CD14-positive monocyte (primary cell): ENCODE results near the gene TOM1. TPM values are rescaled to one million over a fixed set of nuclear protein-coding genes. Genes with fewer than 3 reads are reported as not detected.

ENCODE experiments used
- DNase-seq, 3 donors: peaks; one replicate each; pipeline ENCODE4 v3.0.0-alpha.2; 2011 to 2022
- H2AFZ ChIP-seq: 2 replicates; pipeline ENCODE4 v1.6.0; 2012; ENCODE audit warnings: mild to moderate bottlenecking, low read depth, low read length, inconsistent platforms; ENCODE audit not compliant: insufficient read depth, poor library complexity, severe bottlenecking
- H3K27ac ChIP-seq, 2 donors: 1 replicate in 1 of 2; 2 replicates in 1 of 2; pipeline ENCODE4 v1.5.1; 2012 to 2013; ENCODE audit warnings: low read length in 2 of 2, control low read depth in 1 of 2, inconsistent platforms in 1 of 2, low read depth in 1 of 2, mild to moderate bottlenecking in 1 of 2
- H3K27me3 ChIP-seq, 2 donors: one replicate each; pipeline versions ENCODE4 v1.6.0 to v1.6.1; 2011 to 2013; ENCODE audit warnings: low read length in 2 of 2; ENCODE audit not compliant: control insufficient read depth in 2 of 2, insufficient read depth in 2 of 2
- H3K36me3 ChIP-seq, 2 donors: replicated peaks in 1 of 2; 1 replicate in 1 of 2; 2 replicates in 1 of 2; pipeline versions ENCODE4 v1.5.1 to v1.6.1; 2012 to 2013; ENCODE audit warnings: low read length in 2 of 2, control low read depth in 1 of 2, inconsistent platforms in 1 of 2, mild to moderate bottlenecking in 1 of 2; ENCODE audit not compliant: insufficient read depth in 2 of 2, control insufficient read depth in 1 of 2
- H3K4me1 ChIP-seq, 2 donors: 1 replicate in 1 of 2; 2 replicates in 1 of 2; pipeline versions ENCODE4 v1.5.1 to v1.6.1; 2012 to 2013; ENCODE audit warnings: low read length in 2 of 2, control low read depth in 1 of 2, inconsistent platforms in 1 of 2, mild to moderate bottlenecking in 1 of 2, moderate library complexity in 1 of 2; ENCODE audit not compliant: insufficient read depth in 2 of 2, control insufficient read depth in 1 of 2
- H3K4me2 ChIP-seq: replicated peaks from 2 replicates; pipeline ENCODE3; 2012; ENCODE audit warnings: low read length, moderate library complexity, mild to moderate bottlenecking; ENCODE audit not compliant: poor library complexity, severe bottlenecking; ENCODE audit errors: extremely low read depth
- H3K4me3 ChIP-seq, 3 experiments: fragments of 200-600 bp in 1 of 3; sonication (generic) in 1 of 3; replicated peaks in 1 of 3; 1 replicate in 2 of 3; 2 replicates in 1 of 3; pipeline ENCODE4 v1.5.1; 2011 to 2013; ENCODE audit warnings: low read length in 3 of 3, mild to moderate bottlenecking in 3 of 3, control low read depth in 2 of 3, low read depth in 2 of 3, inconsistent platforms in 1 of 3, moderate library complexity in 1 of 3
- H3K79me2 ChIP-seq: 2 replicates; pipeline ENCODE4 v1.6.0; 2012; ENCODE audit warnings: mild to moderate bottlenecking, control low read depth, inconsistent platforms, low read length, moderate library complexity; ENCODE audit not compliant: insufficient read depth
- H3K9ac ChIP-seq: 2 replicates; pipeline ENCODE4 v1.6.0; 2017; ENCODE audit warnings: low read length, mild to moderate bottlenecking; ENCODE audit not compliant: insufficient read depth, poor library complexity, severe bottlenecking
- H3K9me3 ChIP-seq, 2 donors: replicated peaks in 1 of 2; 1 replicate in 1 of 2; 2 replicates in 1 of 2; pipeline versions ENCODE4 v1.5.1 to v1.6.1; 2012 to 2013; ENCODE audit warnings: low read length in 2 of 2, control low read depth in 1 of 2; ENCODE audit not compliant: control insufficient read depth in 1 of 2, insufficient read depth in 1 of 2
- H4K20me1 ChIP-seq: 2 replicates; pipeline ENCODE4 v1.6.0; 2012; ENCODE audit warnings: mild to moderate bottlenecking, low read length, control low read depth, moderate library complexity; ENCODE audit not compliant: insufficient read depth
- H3K27ac Mint-ChIP-seq, 7 donors: one replicate each; pipeline ENCODE4 v1.8.0; 2020; ENCODE audit warnings: mild to moderate bottlenecking in 7 of 7, mixed read lengths in 7 of 7, moderate library complexity in 6 of 7, inconsistent platforms in 2 of 7
- H3K27me3 Mint-ChIP-seq, 3 donors: one replicate each; pipeline ENCODE4 v1.8.0; 2021 to 2022; ENCODE audit warnings: low read depth in 3 of 3, mild to moderate bottlenecking in 3 of 3, mixed read lengths in 3 of 3, moderate library complexity in 3 of 3, inconsistent platforms in 1 of 3
- H3K36me3 Mint-ChIP-seq, 2 donors: one replicate each; pipeline ENCODE4 v1.8.0; 2020; ENCODE audit warnings: mixed read lengths in 2 of 2, inconsistent platforms in 1 of 2, mild to moderate bottlenecking in 1 of 2
- H3K4me1 Mint-ChIP-seq: one replicate; pipeline ENCODE4 v1.8.0; 2020; ENCODE audit warnings: mild to moderate bottlenecking, mixed read lengths
- H3K4me3 Mint-ChIP-seq, 2 donors: one replicate each; pipeline ENCODE4 v1.8.0; 2020; ENCODE audit warnings: mild to moderate bottlenecking in 2 of 2, mixed read lengths in 2 of 2, moderate library complexity in 1 of 2
- H3K9me3 Mint-ChIP-seq, 7 donors: one replicate each; pipeline ENCODE4 v1.8.0; 2020 to 2022; ENCODE audit warnings: mixed read lengths in 7 of 7, mild to moderate bottlenecking in 6 of 7, moderate library complexity in 6 of 7, inconsistent platforms in 2 of 7
- WGBS: methylation state at CpG from one replicate; pipeline ENCODE4 v1.1.5; 2013; ENCODE audit warnings: missing lambda C conversion rate; ENCODE audit not compliant: insufficient coverage; 5-methylcytosine and 5-hydroxymethylcytosine counted together
- intact Hi-C, 2 donors: fragments of 100-400 bp; cut with micrococcal nuclease; formaldehyde crosslinking; loops; one replicate each; pipeline versions ENCODE4 v1.15.0 to v1.15.1; 2023
- polyA plus RNA-seq, 3 donors: library from polyadenylated mRNA; depleted of rRNA in 1 of 3; unstranded in 2 of 3; stranded (reverse) in 1 of 3; fragments of 300-500 nt in 2 of 3; fragments of >200 nt in 1 of 3; fragmentation: Illumina TruSeq in 2 of 3; gene quantifications; 1 replicate in 2 of 3; 2 replicates in 1 of 3; pipeline ENCODE4 v1.2.3, GENCODE V29; 2012 to 2021
- TF ChIP-seq, protein P1 (sequence below): fragments of 200-600 bp; IDR thresholded peaks from one replicate; pipeline ENCODE4 v1.8.0; 2022; ENCODE audit warnings: antibody characterized with exemption, mild to moderate bottlenecking

Gene TOM1
- polyA plus RNA-seq, 3 donors, result 80.5 to 167 (median 120) TPM

GRCh38 chr22:35367331-35367886 lies 67.7 kb downstream of the TOM1 start:
- intact Hi-C loops, result loop anchor here in 1 of 2 donors (2.0 kb wide), 1 partner anchor 15 kb away; no protein-coding TSS in a partner anchor
- Histone ChIP-seq H3K4me1 (peaks cover 55 to 65% of the 10 kb centered on the region in 2 donors), H3K9ac (no peak overlapping the region), H3K79me2 (no peaks in the 10 kb centered on the region), H3K27ac (peak overlapping the region; percentile 25 to 67), H3K4me3 (peak overlapping the region in 1 of 3 experiments; percentile 14), H3K4me2 (peak overlapping the region; percentile 50), H2AFZ (no peak overlapping the region), H4K20me1 (no peaks in the 10 kb centered on the region), H3K27me3 (no peaks in the 10 kb centered on the region), H3K9me3 (no peaks in the 10 kb centered on the region), H3K36me3 (no peaks in the 10 kb centered on the region)
- Mint-ChIP-seq H3K27me3 (peaks cover 0 to 9% (median 3%) of the 10 kb centered on the region in 3 donors), H3K36me3 (no peaks in the 10 kb centered on the region), H3K4me3 (peak overlapping the region in 1 of 2 donors; percentile 53), H3K4me1 (peaks cover 52% of the 10 kb centered on the region), H3K9me3 (peaks cover 0 to 2% (median 0%) of the 10 kb centered on the region in 7 donors), H3K27ac (peak overlapping the region; percentile 77 to 89 (median 87))
- TF ChIP-seq, protein P1, sequence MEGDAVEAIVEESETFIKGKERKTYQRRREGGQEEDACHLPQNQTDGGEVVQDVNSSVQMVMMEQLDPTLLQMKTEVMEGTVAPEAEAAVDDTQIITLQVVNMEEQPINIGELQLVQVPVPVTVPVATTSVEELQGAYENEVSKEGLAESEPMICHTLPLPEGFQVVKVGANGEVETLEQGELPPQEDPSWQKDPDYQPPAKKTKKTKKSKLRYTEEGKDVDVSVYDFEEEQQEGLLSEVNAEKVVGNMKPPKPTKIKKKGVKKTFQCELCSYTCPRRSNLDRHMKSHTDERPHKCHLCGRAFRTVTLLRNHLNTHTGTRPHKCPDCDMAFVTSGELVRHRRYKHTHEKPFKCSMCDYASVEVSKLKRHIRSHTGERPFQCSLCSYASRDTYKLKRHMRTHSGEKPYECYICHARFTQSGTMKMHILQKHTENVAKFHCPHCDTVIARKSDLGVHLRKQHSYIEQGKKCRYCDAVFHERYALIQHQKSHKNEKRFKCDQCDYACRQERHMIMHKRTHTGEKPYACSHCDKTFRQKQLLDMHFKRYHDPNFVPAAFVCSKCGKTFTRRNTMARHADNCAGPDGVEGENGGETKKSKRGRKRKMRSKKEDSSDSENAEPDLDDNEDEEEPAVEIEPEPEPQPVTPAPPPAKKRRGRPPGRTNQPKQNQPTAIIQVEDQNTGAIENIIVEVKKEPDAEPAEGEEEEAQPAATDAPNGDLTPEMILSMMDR, result no peak
- 0% methylated on average over 7 of the region's 9 CpGs for WGBS
- peak; percentile 80 to 88 (median 86) for DNase-seq

- no peak for DNase-seq
- TF ChIP-seq, protein P1, result no peak
- Mint-ChIP-seq H3K4me1 (peaks cover 51% of the 10 kb centered on the region), H3K27ac (no peak overlapping the region), H3K27me3 (peaks cover 0 to 9% (median 2%) of the 10 kb centered on the region in 3 donors), H3K4me3 (no peak overlapping the region), H3K36me3 (no peaks in the 10 kb centered on the region), H3K9me3 (peaks cover 0 to 2% (median 0%) of the 10 kb centered on the region in 7 donors)
- Histone ChIP-seq H3K4me2 (no peak overlapping the region), H4K20me1 (no peaks in the 10 kb centered on the region), H3K27me3 (no peaks in the 10 kb centered on the region), H2AFZ (no peak overlapping the region), H3K4me3 (no peak overlapping the region), H3K27ac (no peak overlapping the region), H3K9ac (no peak overlapping the region), H3K4me1 (peaks cover 57 to 64% of the 10 kb centered on the region in 2 donors), H3K79me2 (no peaks in the 10 kb centered on the region), H3K9me3 (no peaks in the 10 kb centered on the region), H3K36me3 (no peaks in the 10 kb centered on the region)
- 93% methylated on average over 3 of the region's 6 CpGs for WGBS
- intact Hi-C loops, result no loop called here
Observed at GRCh38 chr22:35368386-35368785, 68.7 kb downstream of the TOM1 start.
